ENCODE results near the gene KPRP. TPM values are rescaled to one million over a fixed set of nuclear protein-coding genes. Genes with fewer than 3 reads are reported as not detected.

The KPRP gene
- total RNA-seq, 1 donor from 2014 or later: not detected

GRCh38 chr1:152745765-152746444 lies 11.9 kb upstream of the KPRP start:
- H3K4me3 Mint-ChIP-seq (ENCODE audit: unreplicated experiment): no peak overlapping the region
- no peaks in the 10 kb centered on the region for H3K36me3 Mint-ChIP-seq (ENCODE audit: unreplicated experiment)
- peaks cover 14% of the 10 kb centered on the region for H3K9me3 Mint-ChIP-seq (ENCODE audit: unreplicated experiment)
- H3K27ac Mint-ChIP-seq (ENCODE audit: unreplicated experiment): no peak overlapping the region
- TF ChIP-seq CTCF (IDR thresholded peaks at IDR 0.05): no peak
- no peaks in the 10 kb centered on the region for H3K4me1 Mint-ChIP-seq (ENCODE audit: unreplicated experiment)
- H3K27me3 Mint-ChIP-seq (ENCODE audit: unreplicated experiment): no peaks in the 10 kb centered on the region
- DNase-seq (ENCODE audit: extremely low spot score, unreplicated experiment): no peak

- H3K9me3 Mint-ChIP-seq (ENCODE audit: unreplicated experiment): peaks cover 5% of the 10 kb centered on the region
- DNase-seq (ENCODE audit: extremely low spot score, unreplicated experiment): no peak
- H3K4me3 Mint-ChIP-seq (ENCODE audit: unreplicated experiment): no peak overlapping the region
- H3K27ac Mint-ChIP-seq (ENCODE audit: unreplicated experiment): no peak overlapping the region
- no peak for TF ChIP-seq CTCF (IDR thresholded peaks at IDR 0.05)
- no peaks in the 10 kb centered on the region for H3K4me1 Mint-ChIP-seq (ENCODE audit: unreplicated experiment)
- H3K36me3 Mint-ChIP-seq (ENCODE audit: unreplicated experiment): no peaks in the 10 kb centered on the region
- no peaks in the 10 kb centered on the region for H3K27me3 Mint-ChIP-seq (ENCODE audit: unreplicated experiment)
These were observed 10.0 kb upstream of the KPRP start for GRCh38 chr1:152747831-152748230.

GRCh38 chr1:152752225-152752624 lies 5.6 kb upstream of the KPRP start:
- no peak for DNase-seq (ENCODE audit: extremely low spot score, unreplicated experiment)
- H3K36me3 Mint-ChIP-seq (ENCODE audit: unreplicated experiment): no peaks in the 10 kb centered on the region
- no peak overlapping the region for H3K4me3 Mint-ChIP-seq (ENCODE audit: unreplicated experiment)
- no peaks in the 10 kb centered on the region for H3K27me3 Mint-ChIP-seq (ENCODE audit: unreplicated experiment)
- no peak for TF ChIP-seq CTCF (IDR thresholded peaks at IDR 0.05)
- peaks cover 12% of the 10 kb centered on the region for H3K9me3 Mint-ChIP-seq (ENCODE audit: unreplicated experiment)
- no peaks in the 10 kb centered on the region for H3K4me1 Mint-ChIP-seq (ENCODE audit: unreplicated experiment)
- H3K27ac Mint-ChIP-seq (ENCODE audit: unreplicated experiment): no peak overlapping the region

DNA sequence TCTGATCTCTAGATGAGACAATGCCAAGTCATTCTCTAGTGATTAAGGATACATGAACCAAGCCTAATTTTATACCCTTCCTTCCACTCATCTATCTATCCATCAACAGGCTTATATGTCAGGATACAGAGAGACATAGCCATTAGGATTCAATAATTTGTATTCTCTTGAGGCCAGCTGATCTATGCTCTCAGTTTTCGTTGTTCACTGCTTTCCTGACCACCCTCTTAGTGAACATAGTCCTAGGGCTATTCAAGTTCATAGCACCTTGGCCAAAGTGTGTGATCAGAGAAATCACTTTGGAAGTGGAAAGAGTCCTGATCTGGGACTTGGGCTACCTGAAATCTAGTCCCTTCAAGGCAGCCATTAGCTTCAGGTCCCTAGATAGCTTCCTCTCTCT lies 4.2 kb upstream of the KPRP start:
- Mint-ChIP-seq H3K4me3 (ENCODE audit: unreplicated experiment) (no peak overlapping the region), H3K27ac (ENCODE audit: unreplicated experiment) (no peak overlapping the region), H3K4me1 (ENCODE audit: unreplicated experiment) (no peaks in the 10 kb centered on the region), H3K36me3 (ENCODE audit: unreplicated experiment) (no peaks in the 10 kb centered on the region), H3K9me3 (ENCODE audit: unreplicated experiment) (peaks cover 19% of the 10 kb centered on the region), H3K27me3 (ENCODE audit: unreplicated experiment) (no peaks in the 10 kb centered on the region)
- DNase-seq (ENCODE audit: extremely low spot score, unreplicated experiment): no peak
- no peak for TF ChIP-seq CTCF (IDR thresholded peaks at IDR 0.05)

DNA sequence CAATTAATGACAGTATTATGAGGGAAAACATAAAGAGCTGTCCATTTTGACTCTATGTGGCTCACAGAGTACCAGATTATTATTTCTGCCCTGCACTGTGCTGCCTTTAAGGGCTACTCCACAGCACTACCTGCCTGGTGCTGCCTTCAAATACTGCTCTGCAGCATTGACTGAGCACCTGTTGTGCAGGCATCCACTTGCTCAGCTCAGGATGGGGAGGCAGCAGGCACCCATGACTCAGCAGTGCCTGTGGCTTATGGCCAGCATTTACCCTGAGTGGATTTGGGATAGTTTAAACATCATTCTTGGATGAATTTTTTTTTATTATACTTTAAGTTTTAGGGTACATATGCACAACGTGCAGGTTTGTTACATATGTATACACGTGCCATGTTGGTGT lies 953 bp upstream of the KPRP start:
- no peak for DNase-seq (ENCODE audit: extremely low spot score, unreplicated experiment)
- no peak overlapping the region for H3K27ac Mint-ChIP-seq (ENCODE audit: unreplicated experiment)
- no peaks in the 10 kb centered on the region for H3K4me1 Mint-ChIP-seq (ENCODE audit: unreplicated experiment)
- no peaks in the 10 kb centered on the region for H3K27me3 Mint-ChIP-seq (ENCODE audit: unreplicated experiment)
- H3K36me3 Mint-ChIP-seq (ENCODE audit: unreplicated experiment): no peaks in the 10 kb centered on the region
- no peak for TF ChIP-seq CTCF (IDR thresholded peaks at IDR 0.05)
- H3K4me3 Mint-ChIP-seq (ENCODE audit: unreplicated experiment): no peak overlapping the region
- H3K9me3 Mint-ChIP-seq (ENCODE audit: unreplicated experiment): peaks cover 32% of the 10 kb centered on the region

Data from osteocyte (in vitro differentiated cells).